PC-9 (cell line): Measurements from ENCODE around the gene PLA2G3.

ENCODE experiments used
- EZH2 ChIP-seq: fragments of 200-600 bp; sonication (generic); IDR thresholded peaks from 2 replicates; pipeline ENCODE4 v1.8.0; 2017; ENCODE audit warnings: antibody characterized with exemption, low read depth
- TF ChIP-seq, protein P1 (sequence below): fragments of 200-600 bp; sonication (generic); conservative IDR thresholded peaks from 2 replicates; pipeline ENCODE4 v1.6.1; 2017; ENCODE audit warnings: mixed run types, antibody characterized with exemption, mild to moderate bottlenecking, moderate library complexity

DNA sequence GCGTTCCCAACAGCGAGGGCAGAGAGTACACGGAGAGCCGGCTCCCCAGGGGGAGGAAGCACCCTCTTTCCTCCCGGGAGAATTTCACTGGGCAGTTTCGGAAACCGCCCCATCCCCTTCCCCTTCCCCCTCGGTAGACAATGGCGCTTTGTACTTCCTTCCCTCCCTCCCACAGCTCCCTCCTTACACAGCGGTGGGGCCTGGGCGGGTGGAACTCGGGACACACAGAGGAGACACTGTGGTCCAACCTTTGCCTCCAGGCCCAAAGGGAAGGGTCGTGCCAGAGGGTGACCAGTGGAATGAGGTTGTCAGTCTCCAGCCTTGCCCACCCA is 54.8 kb downstream of the PLA2G3 start:
- TF ChIP-seq, protein P1, sequence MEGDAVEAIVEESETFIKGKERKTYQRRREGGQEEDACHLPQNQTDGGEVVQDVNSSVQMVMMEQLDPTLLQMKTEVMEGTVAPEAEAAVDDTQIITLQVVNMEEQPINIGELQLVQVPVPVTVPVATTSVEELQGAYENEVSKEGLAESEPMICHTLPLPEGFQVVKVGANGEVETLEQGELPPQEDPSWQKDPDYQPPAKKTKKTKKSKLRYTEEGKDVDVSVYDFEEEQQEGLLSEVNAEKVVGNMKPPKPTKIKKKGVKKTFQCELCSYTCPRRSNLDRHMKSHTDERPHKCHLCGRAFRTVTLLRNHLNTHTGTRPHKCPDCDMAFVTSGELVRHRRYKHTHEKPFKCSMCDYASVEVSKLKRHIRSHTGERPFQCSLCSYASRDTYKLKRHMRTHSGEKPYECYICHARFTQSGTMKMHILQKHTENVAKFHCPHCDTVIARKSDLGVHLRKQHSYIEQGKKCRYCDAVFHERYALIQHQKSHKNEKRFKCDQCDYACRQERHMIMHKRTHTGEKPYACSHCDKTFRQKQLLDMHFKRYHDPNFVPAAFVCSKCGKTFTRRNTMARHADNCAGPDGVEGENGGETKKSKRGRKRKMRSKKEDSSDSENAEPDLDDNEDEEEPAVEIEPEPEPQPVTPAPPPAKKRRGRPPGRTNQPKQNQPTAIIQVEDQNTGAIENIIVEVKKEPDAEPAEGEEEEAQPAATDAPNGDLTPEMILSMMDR = peak; percentile 33; the same call in 1 of the 2 replicates
- no peak for TF ChIP-seq EZH2
